Smooth muscle cell of the brain vasculature (primary cell): Measurements from ENCODE around the gene SV2C.

ENCODE experiments used
- DNase-seq: peaks from one replicate; pipeline ENCODE4 v3.0.0-alpha.2; 2012; ENCODE audit warnings: low read depth, low spot score

SV2C gene

GRCh38 chr5:76099286-76099702, 16.1 kb downstream of the SV2C start:
- DNase-seq, result no peak

- no peak for DNase-seq
Measured at GRCh38 chr5:76099756-76100155, 16.6 kb downstream of the SV2C start.

GRCh38 chr5:76104027-76104426, 20.8 kb downstream of the SV2C start:
- DNase-seq, result no peak

- DNase-seq, result no peak
Measured at GRCh38 chr5:76106149-76106548, 23.0 kb downstream of the SV2C start.

- no peak for DNase-seq
Measured at GRCh38 chr5:76111477-76112174, 28.4 kb downstream of the SV2C start.

- DNase-seq, result no peak
Measured at GRCh38 chr5:76113103-76113502, 29.9 kb downstream of the SV2C start.

GRCh38 chr5:76114179-76114851, 31.1 kb downstream of the SV2C start:
- no peak for DNase-seq

- no peak for DNase-seq
Measured at GRCh38 chr5:76125346-76125745, 42.2 kb downstream of the SV2C start.

- no peak for DNase-seq
Measured at GRCh38 chr5:76125888-76126287, 42.7 kb downstream of the SV2C start.

GRCh38 chr5:76134003-76134402, 50.8 kb downstream of the SV2C start:
- DNase-seq, result no peak

- DNase-seq, result no peak
Measured at GRCh38 chr5:76134646-76135045, 51.5 kb downstream of the SV2C start.

- no peak for DNase-seq
Measured at GRCh38 chr5:76137887-76138542, 54.8 kb downstream of the SV2C start.

- no peak for DNase-seq
Measured at GRCh38 chr5:76143884-76144283, 60.7 kb downstream of the SV2C start.

GRCh38 chr5:76144513-76145274, 61.5 kb downstream of the SV2C start:
- DNase-seq, result no peak

- DNase-seq, result no peak
Measured at GRCh38 chr5:76145945-76146344, 62.8 kb downstream of the SV2C start.

- no peak for DNase-seq
Measured at GRCh38 chr5:76149636-76150035, 66.5 kb downstream of the SV2C start.

- no peak for DNase-seq
Measured at GRCh38 chr5:76152161-76152560, 69.0 kb downstream of the SV2C start.

- DNase-seq, result no peak
Measured at GRCh38 chr5:76152700-76153099, 69.5 kb downstream of the SV2C start.

GRCh38 chr5:76153271-76153670, 70.1 kb downstream of the SV2C start:
- no peak for DNase-seq

- no peak for DNase-seq
Measured at GRCh38 chr5:76154009-76154690, 71.0 kb downstream of the SV2C start.

GRCh38 chr5:76155536-76155935, 72.4 kb downstream of the SV2C start:
- DNase-seq, result no peak

- DNase-seq, result no peak
Measured at GRCh38 chr5:76162335-76162734, 79.2 kb downstream of the SV2C start.
